Osteocyte (in vitro differentiated cells): ENCODE measurements around the gene CLIC4. TPM values are rescaled to one million over a fixed set of nuclear protein-coding genes. Genes with fewer than 3 reads are reported as not detected.

ENCODE experiments used
- DNase-seq: peaks from one replicate; pipeline ENCODE4 v3.0.0; 2021; ENCODE audit warnings: mixed read lengths; ENCODE audit not compliant: unreplicated experiment; ENCODE audit errors: extremely low spot score
- H3K27ac Mint-ChIP-seq: one replicate; pipeline ENCODE4 v1.8.0; 2021; ENCODE audit warnings: mild to moderate bottlenecking, mixed read lengths; ENCODE audit not compliant: unreplicated experiment
- H3K27me3 Mint-ChIP-seq: one replicate; pipeline ENCODE4 v1.8.0; 2021; ENCODE audit warnings: mixed read lengths; ENCODE audit not compliant: unreplicated experiment
- H3K36me3 Mint-ChIP-seq: one replicate; pipeline ENCODE4 v1.8.0; 2021; ENCODE audit warnings: mixed read lengths; ENCODE audit not compliant: unreplicated experiment
- H3K4me1 Mint-ChIP-seq: one replicate; pipeline ENCODE4 v1.8.0; 2021; ENCODE audit warnings: mixed read lengths; ENCODE audit not compliant: unreplicated experiment
- H3K4me3 Mint-ChIP-seq: one replicate; pipeline ENCODE4 v1.8.0; 2021; ENCODE audit warnings: mild to moderate bottlenecking, moderate library complexity, mixed read lengths; ENCODE audit not compliant: unreplicated experiment
- H3K9me3 Mint-ChIP-seq: one replicate; pipeline ENCODE4 v1.8.0; 2021; ENCODE audit warnings: mixed read lengths; ENCODE audit not compliant: unreplicated experiment
- CTCF ChIP-seq: fragments of 200-600 bp; sonication (generic); IDR thresholded peaks from 2 replicates; pipeline ENCODE4 v1.5.0; 2021; ENCODE audit warnings: antibody characterized with exemption, mild to moderate bottlenecking, moderate library complexity
- total RNA-seq: library from RNA; stranded (reverse); gene quantifications from 2 replicates; pipeline ENCODE4 v1.2.1, GENCODE V29; 2021

The CLIC4 gene
- total RNA-seq, 1 donor from 2014 or later, result 370 TPM

GRCh38 chr1:24850328-24850920, 105.2 kb downstream of the CLIC4 start:
- no peak for TF ChIP-seq CTCF
- Mint-ChIP-seq H3K4me3 (no peak overlapping the region), H3K36me3 (peaks cover 9% of the 10 kb centered on the region), H3K27ac (no peak overlapping the region), H3K9me3 (no peaks in the 10 kb centered on the region), H3K4me1 (peaks cover 11% of the 10 kb centered on the region), H3K27me3 (no peaks in the 10 kb centered on the region)
- no peak for DNase-seq

- DNase-seq, result no peak
- Mint-ChIP-seq H3K36me3 (no peaks in the 10 kb centered on the region), H3K9me3 (no peaks in the 10 kb centered on the region), H3K4me3 (no peak overlapping the region), H3K4me1 (peaks cover 6% of the 10 kb centered on the region), H3K27me3 (no peaks in the 10 kb centered on the region), H3K27ac (no peak overlapping the region)
- no peak for TF ChIP-seq CTCF
Observed at GRCh38 chr1:24853649-24854048, 108.4 kb downstream of the CLIC4 start.

GRCh38 chr1:24855474-24855873, 110.2 kb downstream of the CLIC4 start:
- Mint-ChIP-seq H3K36me3 (no peaks in the 10 kb centered on the region), H3K27ac (no peak overlapping the region), H3K9me3 (no peaks in the 10 kb centered on the region), H3K4me1 (no peaks in the 10 kb centered on the region), H3K27me3 (peaks cover 3% of the 10 kb centered on the region), H3K4me3 (no peak overlapping the region)
- DNase-seq, result peak; percentile 68
- no peak for TF ChIP-seq CTCF

GRCh38 chr1:24856787-24857506, 111.7 kb downstream of the CLIC4 start:
- Mint-ChIP-seq H3K36me3 (no peaks in the 10 kb centered on the region), H3K4me1 (no peaks in the 10 kb centered on the region), H3K9me3 (no peaks in the 10 kb centered on the region), H3K27ac (no peak overlapping the region), H3K4me3 (no peak overlapping the region), H3K27me3 (peaks cover 3% of the 10 kb centered on the region)
- TF ChIP-seq CTCF, result no peak
- peak; percentile 73 for DNase-seq

- Mint-ChIP-seq H3K27ac (no peak overlapping the region), H3K27me3 (peaks cover 3% of the 10 kb centered on the region), H3K4me3 (no peak overlapping the region), H3K9me3 (no peaks in the 10 kb centered on the region), H3K36me3 (no peaks in the 10 kb centered on the region), H3K4me1 (peaks cover 2% of the 10 kb centered on the region)
- DNase-seq, result peak; percentile 62
- no peak for TF ChIP-seq CTCF
Observed at GRCh38 chr1:24857507-24858133, 112.4 kb downstream of the CLIC4 start.
